GM23338 (cell line): ENCODE measurements around the gene EMD. TPM values are rescaled to one million over a fixed set of nuclear protein-coding genes. Genes with fewer than 3 reads are reported as not detected.

Experiments
- ATAC-seq: fragments of 200-7000 bp; cut with Tn5 transposase; 3 replicates; pipeline ENCODE4 v1.9.1; 2020
- DNase-seq: peaks from one replicate; pipeline ENCODE4 v3.0.0-alpha.2; 2015; ENCODE audit warnings: low spot score
- H2AFZ ChIP-seq: fragments of 200-600 bp; sonication (generic); 2 replicates; pipeline ENCODE4 v1.8.0; 2016; ENCODE audit warnings: antibody characterized with exemption, mild to moderate bottlenecking, moderate library complexity
- H3F3A ChIP-seq: fragments of 200-600 bp; sonication (generic); replicated peaks from 2 replicates; pipeline ENCODE4 v1.8.0; 2017; ENCODE audit warnings: antibody characterized with exemption, mixed run types, low read depth
- H3K27ac ChIP-seq: fragments of 200-600 bp; sonication (generic); 2 replicates; pipeline ENCODE4 v1.6.1; 2016; ENCODE audit warnings: low read depth
- H3K27me3 ChIP-seq: fragments of 200-600 bp; sonication (generic); 2 replicates; pipeline ENCODE4 v1.8.0; 2016; ENCODE audit warnings: mild to moderate bottlenecking, mixed run types, moderate library complexity; ENCODE audit not compliant: insufficient read depth
- H3K36me3 ChIP-seq: fragments of 200-600 bp; sonication (generic); 2 replicates; pipeline ENCODE4 v1.8.0; 2016; ENCODE audit warnings: mild to moderate bottlenecking; ENCODE audit not compliant: insufficient read depth
- H3K4me1 ChIP-seq: fragments of 200-600 bp; sonication (generic); 2 replicates; pipeline ENCODE4 v1.8.0; 2016; ENCODE audit warnings: mild to moderate bottlenecking, moderate library complexity; ENCODE audit not compliant: insufficient read depth
- H3K4me2 ChIP-seq: fragments of 200-600 bp; sonication (generic); 2 replicates; pipeline ENCODE4 v1.7.1; 2017; ENCODE audit warnings: mixed run types
- H3K4me3 ChIP-seq: fragments of 200-600 bp; sonication (generic); 2 replicates; pipeline ENCODE4 v1.6.1; 2016; ENCODE audit warnings: mixed run types
- H3K79me2 ChIP-seq: fragments of 200-600 bp; sonication (generic); replicated peaks from 2 replicates; pipeline ENCODE4 v1.8.0; 2017; ENCODE audit warnings: mild to moderate bottlenecking; ENCODE audit not compliant: insufficient read depth
- H3K9me2 ChIP-seq: fragments of 200-600 bp; sonication (generic); 2 replicates; pipeline ENCODE4 v1.8.0; 2017; ENCODE audit not compliant: insufficient read depth
- H4K20me1 ChIP-seq: fragments of 200-600 bp; sonication (generic); replicated peaks from 2 replicates; pipeline ENCODE4 v1.8.0; 2017; ENCODE audit warnings: mild to moderate bottlenecking; ENCODE audit not compliant: insufficient read depth
- H3K27ac Mint-ChIP-seq: 2 replicates; pipeline ENCODE4 v1.8.0; 2020; ENCODE audit warnings: inconsistent platforms, mild to moderate bottlenecking, moderate library complexity, mixed read lengths
- H3K27me3 Mint-ChIP-seq: 3 replicates; pipeline ENCODE4 v1.8.0; 2022; ENCODE audit warnings: low read depth, mild to moderate bottlenecking, moderate library complexity, mixed read lengths, inconsistent platforms; ENCODE audit not compliant: insufficient read depth, poor library complexity
- H3K36me3 Mint-ChIP-seq: 3 replicates; pipeline ENCODE4 v1.8.0; 2021; ENCODE audit warnings: low read depth, mild to moderate bottlenecking, inconsistent platforms, moderate library complexity, mixed read lengths
- H3K4me1 Mint-ChIP-seq: 3 replicates; pipeline ENCODE4 v1.8.0; 2020; ENCODE audit warnings: mild to moderate bottlenecking, inconsistent platforms, mixed read lengths
- H3K4me3 Mint-ChIP-seq: 3 replicates; pipeline ENCODE4 v1.8.0; 2021; ENCODE audit warnings: moderate library complexity, mild to moderate bottlenecking, inconsistent platforms, mixed read lengths
- H3K9me3 Mint-ChIP-seq: 3 replicates; pipeline ENCODE4 v1.8.0; 2020; ENCODE audit warnings: moderate library complexity, mild to moderate bottlenecking, inconsistent platforms, mixed read lengths
- CREB1 ChIP-seq: fragments of 250-450 bp; sonication (Bioruptor Pico); IDR thresholded peaks from 2 replicates; pipeline ENCODE4 v1.5.0; 2020; ENCODE audit warnings: low read depth, mild to moderate bottlenecking, moderate library complexity
- JUNB ChIP-seq: IDR thresholded peaks from one replicate; pipeline ENCODE4 v1.6.1; 2016; ENCODE audit warnings: antibody characterized with exemption; ENCODE audit not compliant: unreplicated experiment
- POLR2AphosphoS5 ChIP-seq: IDR thresholded peaks from 2 replicates; pipeline ENCODE4 v1.6.1; 2016; ENCODE audit warnings: antibody characterized with exemption, low read depth
- ZNF114 ChIP-seq: fragments of 250-450 bp; sonication (Bioruptor Pico); IDR thresholded peaks from 2 replicates; pipeline ENCODE4 v1.5.0; 2020; ENCODE audit warnings: mild to moderate bottlenecking, moderate library complexity
- polyA plus RNA-seq: library from polyadenylated mRNA; unstranded; fragments of >200 nt; fragmentation: Nextera tagmentation; extraction: Ambion mirVana; gene quantifications from 2 replicates; pipeline ENCODE4 v1.2.1, GENCODE V29; 2016
- total RNA-seq: library from RNA; depleted of rRNA; stranded (reverse); fragments of >200 nt; shearing (Covaris generic); gene quantifications from 2 replicates; pipeline ENCODE4 v1.2.3, GENCODE V29; 2014
- TF ChIP-seq, protein P1 (sequence below): IDR thresholded peaks from 2 replicates; pipeline ENCODE4 v1.6.1; 2016; ENCODE audit warnings: antibody characterized with exemption
- TF ChIP-seq, protein P2 (sequence below), 2 experiments: fragments of 200-600 bp in 1 of 2; sonication (generic) in 1 of 2; conservative IDR thresholded peaks; 2 replicates each; pipeline versions ENCODE4 v1.5.1 to v1.6.1; 2016 to 2017; ENCODE audit warnings: antibody characterized with exemption in 2 of 2, low read depth in 2 of 2, mild to moderate bottlenecking in 2 of 2, moderate library complexity in 1 of 2
- TF ChIP-seq, protein P3 (sequence below): IDR thresholded peaks from one replicate; pipeline ENCODE4 v1.6.1; 2018; ENCODE audit warnings: antibody characterized with exemption; ENCODE audit not compliant: unreplicated experiment

EMD gene
- total and polyA plus RNA-seq, 2 experiments from 2014 or later, result 74.2 to 78.6 TPM

DNA sequence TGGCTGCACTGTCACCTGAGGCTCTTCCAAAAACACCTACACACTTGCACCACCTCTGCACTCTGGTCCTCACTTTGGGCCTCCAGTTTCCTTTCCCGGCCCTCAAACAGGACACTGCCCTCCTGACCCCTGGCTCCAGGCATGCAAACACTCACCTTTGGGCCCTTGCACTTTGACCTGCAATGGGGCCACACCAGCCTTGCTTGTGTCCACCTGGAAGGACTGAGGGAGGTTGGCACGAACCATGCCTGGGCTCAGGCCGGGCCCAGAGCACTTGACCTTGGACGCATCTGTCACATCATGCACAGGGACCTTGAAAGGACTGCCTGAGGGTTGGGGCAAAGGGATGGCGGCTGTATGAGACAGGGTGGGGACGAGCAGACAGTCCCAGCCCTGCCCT lies 20.3 kb upstream of the EMD start:
- H3K27me3 Mint-ChIP-seq, result peaks cover 7% of the 10 kb centered on the region
- TF ChIP-seq POLR2AphosphoS5 (0 out of 2 replicates have a peak, but pooled peaks have one; percentile 5), CREB1 (no peak)
- H4K20me1 ChIP-seq, result no peaks in the 10 kb centered on the region
- no peaks in the 10 kb centered on the region for H3K9me2 ChIP-seq
- no peak overlapping the region for H3K4me2 ChIP-seq
- H3K4me3 ChIP-seq, result no peak overlapping the region
- no peak overlapping the region for H3K27ac ChIP-seq
- peaks cover 75% of the 10 kb centered on the region for H3K36me3 Mint-ChIP-seq
- ATAC-seq (no peak), DNase-seq (no peak)
- H3K9me3 Mint-ChIP-seq, result no peaks in the 10 kb centered on the region; the same call in 2 of the 3 replicates
- H3K4me3 Mint-ChIP-seq, result no peak overlapping the region
- H3K4me1 ChIP-seq, result no peaks in the 10 kb centered on the region
- no peak overlapping the region for H2AFZ ChIP-seq
- no peaks in the 10 kb centered on the region; the same call in 2 of the 3 replicates for H3K4me1 Mint-ChIP-seq
- H3K36me3 ChIP-seq, result peaks cover 25% of the 10 kb centered on the region
- H3K27ac Mint-ChIP-seq, result no peak overlapping the region; the same call in 1 of the 2 replicates
- H3K27me3 ChIP-seq, result no peaks in the 10 kb centered on the region
- peaks cover 6% of the 10 kb centered on the region; the same call in 1 of the 2 replicates for H3K79me2 ChIP-seq
- H3F3A ChIP-seq, result no peaks in the 10 kb centered on the region

DNA sequence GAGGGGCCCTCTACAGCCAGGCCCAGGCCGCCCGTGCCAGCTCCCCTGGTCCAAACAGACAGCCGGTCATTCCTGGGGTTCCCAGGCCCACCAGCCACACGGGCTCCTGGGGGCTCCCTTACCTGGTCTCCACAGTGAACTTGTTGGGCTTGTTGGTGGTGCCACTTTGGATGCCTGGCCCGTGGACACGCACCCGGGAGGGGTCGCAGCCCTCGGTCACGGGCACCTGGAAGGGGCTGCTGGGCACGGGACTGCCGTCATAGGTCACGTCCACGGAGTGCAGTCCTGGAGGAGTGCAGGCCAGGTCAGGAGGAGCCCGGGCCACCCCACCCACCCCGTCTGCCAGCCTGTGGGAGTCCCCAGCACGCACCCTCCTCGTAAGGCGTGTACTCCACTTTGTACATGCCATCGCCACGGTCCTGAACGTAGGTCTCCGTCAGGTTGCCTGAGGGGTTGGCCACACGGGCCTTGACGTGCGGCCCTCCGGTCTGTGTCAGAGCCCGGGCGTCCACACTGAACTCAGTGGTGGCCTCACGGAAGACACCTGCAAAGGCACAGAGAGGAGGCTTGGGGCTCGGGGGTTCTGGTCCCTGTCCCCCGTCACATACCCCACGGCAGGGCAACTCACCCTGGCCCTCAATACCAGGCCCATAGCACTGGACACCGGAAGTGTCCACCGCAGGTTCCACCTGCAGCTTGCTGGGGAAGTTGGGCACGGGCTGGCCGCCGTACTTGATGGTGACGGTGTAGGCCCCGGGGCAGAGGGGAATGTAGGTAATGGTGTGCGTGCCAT lies 19.5 kb upstream of the EMD start:
- H3K27ac Mint-ChIP-seq, result no peak overlapping the region
- H4K20me1 ChIP-seq, result no peaks in the 10 kb centered on the region
- peaks cover 20% of the 10 kb centered on the region for H3K36me3 ChIP-seq
- H3K27me3 Mint-ChIP-seq, result peaks cover 8% of the 10 kb centered on the region
- no peak overlapping the region for H2AFZ ChIP-seq
- H3K36me3 Mint-ChIP-seq, result peaks cover 76% of the 10 kb centered on the region
- no peaks in the 10 kb centered on the region; the same call in 2 of the 3 replicates for H3K9me3 Mint-ChIP-seq
- H3K4me1 ChIP-seq, result no peaks in the 10 kb centered on the region
- no peak for TF ChIP-seq ZNF114 (CRISPR knock-in tag)
- no peak for TF ChIP-seq CREB1
- TF ChIP-seq, protein P1, sequence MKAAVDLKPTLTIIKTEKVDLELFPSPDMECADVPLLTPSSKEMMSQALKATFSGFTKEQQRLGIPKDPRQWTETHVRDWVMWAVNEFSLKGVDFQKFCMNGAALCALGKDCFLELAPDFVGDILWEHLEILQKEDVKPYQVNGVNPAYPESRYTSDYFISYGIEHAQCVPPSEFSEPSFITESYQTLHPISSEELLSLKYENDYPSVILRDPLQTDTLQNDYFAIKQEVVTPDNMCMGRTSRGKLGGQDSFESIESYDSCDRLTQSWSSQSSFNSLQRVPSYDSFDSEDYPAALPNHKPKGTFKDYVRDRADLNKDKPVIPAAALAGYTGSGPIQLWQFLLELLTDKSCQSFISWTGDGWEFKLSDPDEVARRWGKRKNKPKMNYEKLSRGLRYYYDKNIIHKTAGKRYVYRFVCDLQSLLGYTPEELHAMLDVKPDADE, result no peak
- TF ChIP-seq, protein P2, sequence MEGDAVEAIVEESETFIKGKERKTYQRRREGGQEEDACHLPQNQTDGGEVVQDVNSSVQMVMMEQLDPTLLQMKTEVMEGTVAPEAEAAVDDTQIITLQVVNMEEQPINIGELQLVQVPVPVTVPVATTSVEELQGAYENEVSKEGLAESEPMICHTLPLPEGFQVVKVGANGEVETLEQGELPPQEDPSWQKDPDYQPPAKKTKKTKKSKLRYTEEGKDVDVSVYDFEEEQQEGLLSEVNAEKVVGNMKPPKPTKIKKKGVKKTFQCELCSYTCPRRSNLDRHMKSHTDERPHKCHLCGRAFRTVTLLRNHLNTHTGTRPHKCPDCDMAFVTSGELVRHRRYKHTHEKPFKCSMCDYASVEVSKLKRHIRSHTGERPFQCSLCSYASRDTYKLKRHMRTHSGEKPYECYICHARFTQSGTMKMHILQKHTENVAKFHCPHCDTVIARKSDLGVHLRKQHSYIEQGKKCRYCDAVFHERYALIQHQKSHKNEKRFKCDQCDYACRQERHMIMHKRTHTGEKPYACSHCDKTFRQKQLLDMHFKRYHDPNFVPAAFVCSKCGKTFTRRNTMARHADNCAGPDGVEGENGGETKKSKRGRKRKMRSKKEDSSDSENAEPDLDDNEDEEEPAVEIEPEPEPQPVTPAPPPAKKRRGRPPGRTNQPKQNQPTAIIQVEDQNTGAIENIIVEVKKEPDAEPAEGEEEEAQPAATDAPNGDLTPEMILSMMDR (conservative IDR thresholded peaks at IDR 0.05; ENCODE audit: low read depth in 2 of 2), result no peak
- no peak for TF ChIP-seq JUNB
- TF ChIP-seq, protein P3, sequence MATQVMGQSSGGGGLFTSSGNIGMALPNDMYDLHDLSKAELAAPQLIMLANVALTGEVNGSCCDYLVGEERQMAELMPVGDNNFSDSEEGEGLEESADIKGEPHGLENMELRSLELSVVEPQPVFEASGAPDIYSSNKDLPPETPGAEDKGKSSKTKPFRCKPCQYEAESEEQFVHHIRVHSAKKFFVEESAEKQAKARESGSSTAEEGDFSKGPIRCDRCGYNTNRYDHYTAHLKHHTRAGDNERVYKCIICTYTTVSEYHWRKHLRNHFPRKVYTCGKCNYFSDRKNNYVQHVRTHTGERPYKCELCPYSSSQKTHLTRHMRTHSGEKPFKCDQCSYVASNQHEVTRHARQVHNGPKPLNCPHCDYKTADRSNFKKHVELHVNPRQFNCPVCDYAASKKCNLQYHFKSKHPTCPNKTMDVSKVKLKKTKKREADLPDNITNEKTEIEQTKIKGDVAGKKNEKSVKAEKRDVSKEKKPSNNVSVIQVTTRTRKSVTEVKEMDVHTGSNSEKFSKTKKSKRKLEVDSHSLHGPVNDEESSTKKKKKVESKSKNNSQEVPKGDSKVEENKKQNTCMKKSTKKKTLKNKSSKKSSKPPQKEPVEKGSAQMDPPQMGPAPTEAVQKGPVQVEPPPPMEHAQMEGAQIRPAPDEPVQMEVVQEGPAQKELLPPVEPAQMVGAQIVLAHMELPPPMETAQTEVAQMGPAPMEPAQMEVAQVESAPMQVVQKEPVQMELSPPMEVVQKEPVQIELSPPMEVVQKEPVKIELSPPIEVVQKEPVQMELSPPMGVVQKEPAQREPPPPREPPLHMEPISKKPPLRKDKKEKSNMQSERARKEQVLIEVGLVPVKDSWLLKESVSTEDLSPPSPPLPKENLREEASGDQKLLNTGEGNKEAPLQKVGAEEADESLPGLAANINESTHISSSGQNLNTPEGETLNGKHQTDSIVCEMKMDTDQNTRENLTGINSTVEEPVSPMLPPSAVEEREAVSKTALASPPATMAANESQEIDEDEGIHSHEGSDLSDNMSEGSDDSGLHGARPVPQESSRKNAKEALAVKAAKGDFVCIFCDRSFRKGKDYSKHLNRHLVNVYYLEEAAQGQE, result no peak
- H3K4me3 Mint-ChIP-seq, result no peak overlapping the region
- H3K79me2 ChIP-seq, result peaks cover 6% of the 10 kb centered on the region; the same call in 1 of the 2 replicates
- no peak overlapping the region for H3K27ac ChIP-seq
- DNase-seq, result no peak
- H3K9me2 ChIP-seq, result no peaks in the 10 kb centered on the region
- no peak overlapping the region for H3K4me3 ChIP-seq
- no peaks in the 10 kb centered on the region for H3K27me3 ChIP-seq
- H3F3A ChIP-seq, result no peaks in the 10 kb centered on the region
- H3K4me1 Mint-ChIP-seq, result no peaks in the 10 kb centered on the region; the same call in 2 of the 3 replicates
- no peak overlapping the region for H3K4me2 ChIP-seq
- no peak for ATAC-seq
